HEK293T (cell line): ENCODE data around the gene PRKCA.
"Not testable (repeated sequence)": the region's sequence is repeated elsewhere in the genome, so short reads cannot be mapped to it uniquely, and the experiment has no call there.

ENCODE experiments used
- CTCF ChIA-PET: fragments of 350-600 bp; formaldehyde crosslinking; extraction: SDS; loops from one replicate; lab custom pipeline; 2021; ENCODE audit warnings: antibody characterized with exemption, inconsistent platforms; lab: Yijun Ruan, JAX
- POLR2A ChIA-PET: fragments of 350-600 bp; formaldehyde crosslinking; extraction: SDS; loops from one replicate; lab custom pipeline; 2020; ENCODE audit warnings: antibody characterized with exemption, inconsistent platforms; lab: Yijun Ruan, JAX
- DNase-seq: peaks from one replicate; pipeline ENCODE4 v3.0.0; 2012; ENCODE audit warnings: mixed read lengths; ENCODE audit errors: extremely low spot score
- ARNT ChIP-seq: fragments of 450-650 bp; IDR thresholded peaks from 2 replicates; pipeline ENCODE4 v1.6.1; 2017; ENCODE audit warnings: mild to moderate bottlenecking
- BHLHE40 ChIP-seq: fragments of 450-650 bp; IDR thresholded peaks from 2 replicates; pipeline ENCODE4 v1.6.1; 2016; ENCODE audit warnings: mild to moderate bottlenecking, moderate library complexity, borderline replicate concordance
- CTBP1 ChIP-seq: fragments of 450-650 bp; IDR thresholded peaks from 2 replicates; pipeline ENCODE4 v1.6.1; 2016; ENCODE audit warnings: borderline replicate concordance
- ELF4 ChIP-seq: fragments of 450-650 bp; IDR thresholded peaks from 2 replicates; pipeline ENCODE4 v1.6.1; 2017; ENCODE audit warnings: antibody characterized with exemption
- FOXA1 ChIP-seq: fragments of 450-650 bp; IDR thresholded peaks from 2 replicates; pipeline ENCODE4 v1.6.1; 2016; ENCODE audit warnings: mild to moderate bottlenecking
- FOXK2 ChIP-seq: fragments of 450-650 bp; IDR thresholded peaks from 2 replicates; pipeline ENCODE4 v1.6.1; 2016; ENCODE audit warnings: mild to moderate bottlenecking
- FOXM1 ChIP-seq: fragments of 450-650 bp; IDR thresholded peaks from 2 replicates; pipeline ENCODE4 v1.6.1; 2017; ENCODE audit warnings: mild to moderate bottlenecking, borderline replicate concordance
- HDGF ChIP-seq: fragments of 450-650 bp; IDR thresholded peaks from 2 replicates; pipeline ENCODE4 v1.6.1; 2017; ENCODE audit warnings: antibody characterized with exemption, borderline replicate concordance
- L3MBTL2 ChIP-seq: fragments of 450-650 bp; conservative IDR thresholded peaks from 2 replicates; pipeline ENCODE4 v1.6.1; 2016; ENCODE audit warnings: mild to moderate bottlenecking
- LEF1 ChIP-seq: fragments of 450-650 bp; IDR thresholded peaks from 2 replicates; pipeline ENCODE4 v1.6.1; 2017; ENCODE audit warnings: mild to moderate bottlenecking, borderline replicate concordance
- NFRKB ChIP-seq: fragments of 450-650 bp; IDR thresholded peaks from 2 replicates; pipeline ENCODE4 v1.6.1; 2016; ENCODE audit warnings: mild to moderate bottlenecking, moderate library complexity
- PKNOX1 ChIP-seq: fragments of 450-650 bp; IDR thresholded peaks from 2 replicates; pipeline ENCODE4 v1.6.1; 2016
- SP1 ChIP-seq: fragments of 450-650 bp; IDR thresholded peaks from 2 replicates; pipeline ENCODE4 v1.6.1; 2017
- SUZ12 ChIP-seq: fragments of 450-650 bp; IDR thresholded peaks from 2 replicates; pipeline ENCODE4 v1.6.1; 2016; ENCODE audit warnings: mild to moderate bottlenecking
- TARDBP ChIP-seq: fragments of 450-650 bp; IDR thresholded peaks from 2 replicates; pipeline ENCODE4 v1.6.1; 2016
- ZNF384 ChIP-seq: fragments of 450-650 bp; IDR thresholded peaks from 2 replicates; pipeline ENCODE4 v1.6.1; 2016

The PRKCA gene

GRCh38 chr17:66720027-66720426 is 417.6 kb downstream of the PRKCA start:
- POLR2A ChIA-PET: no interaction called here
- TF ChIP-seq CTBP1 (no peak), SUZ12 (no peak), LEF1 (no peak), PKNOX1 (no peak), FOXA1 (no peak), SP1 (no peak), NFRKB (no peak), HDGF (no peak)
- DNase-seq: no peak
- CTCF ChIA-PET: no interaction called here

- TF ChIP-seq L3MBTL2: no peak
- ChIA-PET POLR2A (no interaction called here), CTCF (no interaction called here)
- DNase-seq: no peak
Measured at GRCh38 chr17:66720567-66720966, 418.2 kb downstream of the PRKCA start.

GRCh38 chr17:66722341-66722740 is 419.9 kb downstream of the PRKCA start:
- TF ChIP-seq BHLHE40: no peak
- no peak for TF ChIP-seq ELF4
- no peak for TF ChIP-seq NFRKB
- no peak for TF ChIP-seq TARDBP
- no peak for TF ChIP-seq LEF1
- no peak for TF ChIP-seq FOXM1
- TF ChIP-seq FOXK2: no peak
- no peak for TF ChIP-seq PKNOX1
- no peak for TF ChIP-seq ZNF384
- no peak for TF ChIP-seq SUZ12
- no peak for TF ChIP-seq ARNT
- TF ChIP-seq FOXA1: no peak
- no peak for TF ChIP-seq CTBP1
- no peak for DNase-seq
- POLR2A ChIA-PET: no interaction called here
- CTCF ChIA-PET: no interaction called here

- no peak for DNase-seq
- POLR2A ChIA-PET: no interaction called here
- CTCF ChIA-PET: no interaction called here
Measured at GRCh38 chr17:66724581-66725341, 422.3 kb downstream of the PRKCA start.

GRCh38 chr17:66725438-66725837 is 423.0 kb downstream of the PRKCA start:
- DNase-seq, POLR2A ChIA-PET: not testable (repeated sequence)
- CTCF ChIA-PET: interaction anchor here (0.7 kb wide), 1 partner anchor 63 kb away, joined by 3 read pairs; no protein-coding TSS in a partner anchor

More at GRCh38 chr17:66724581-66725341, 422.3 kb downstream of the PRKCA start:
- no peak for TF ChIP-seq NFRKB
- no peak for TF ChIP-seq SUZ12
- TF ChIP-seq ARNT: no peak
- no peak for TF ChIP-seq L3MBTL2
- TF ChIP-seq TARDBP: no peak
- TF ChIP-seq HDGF: no peak
- TF ChIP-seq PKNOX1: no peak
- TF ChIP-seq ELF4: no peak
- TF ChIP-seq BHLHE40: no peak
- no peak for TF ChIP-seq LEF1
- no peak for TF ChIP-seq SP1
- no peak for TF ChIP-seq FOXA1

- no peak for DNase-seq
- ChIA-PET CTCF (interaction anchor here (0.7 kb wide), 1 partner anchor 63 kb away, joined by 3 read pairs; no protein-coding TSS in a partner anchor), POLR2A (no interaction called here)
- TF ChIP-seq ELF4 (no peak), PKNOX1 (no peak), HDGF (no peak), L3MBTL2 (no peak), ARNT (no peak), FOXM1 (no peak), CTBP1 (no peak), FOXA1 (no peak), FOXK2 (no peak), TARDBP (no peak), SUZ12 (no peak), SP1 (no peak), BHLHE40 (no peak), ZNF384 (no peak), LEF1 (no peak), NFRKB (no peak)
Measured at GRCh38 chr17:66725956-66726355, 423.5 kb downstream of the PRKCA start.
